Choroid plexus epithelial cell (primary cell): ENCODE measurements around the gene SLIT1.

Experiments used
- DNase-seq: peaks from one replicate; pipeline ENCODE4 v3.0.0-alpha.2; 2010; ENCODE audit warnings: low read depth
- H3K4me3 ChIP-seq: 2 replicates; pipeline ENCODE4 v1.5.1; 2011; ENCODE audit warnings: low read depth, mild to moderate bottlenecking, control low read depth, low read length, moderate library complexity
- TF ChIP-seq, protein P1 (sequence below): conservative IDR thresholded peaks from 2 replicates; pipeline ENCODE4 v1.5.1; 2011; ENCODE audit warnings: low read depth, mild to moderate bottlenecking, control low read depth, inconsistent platforms, low read length, moderate library complexity

Gene SLIT1

DNA sequence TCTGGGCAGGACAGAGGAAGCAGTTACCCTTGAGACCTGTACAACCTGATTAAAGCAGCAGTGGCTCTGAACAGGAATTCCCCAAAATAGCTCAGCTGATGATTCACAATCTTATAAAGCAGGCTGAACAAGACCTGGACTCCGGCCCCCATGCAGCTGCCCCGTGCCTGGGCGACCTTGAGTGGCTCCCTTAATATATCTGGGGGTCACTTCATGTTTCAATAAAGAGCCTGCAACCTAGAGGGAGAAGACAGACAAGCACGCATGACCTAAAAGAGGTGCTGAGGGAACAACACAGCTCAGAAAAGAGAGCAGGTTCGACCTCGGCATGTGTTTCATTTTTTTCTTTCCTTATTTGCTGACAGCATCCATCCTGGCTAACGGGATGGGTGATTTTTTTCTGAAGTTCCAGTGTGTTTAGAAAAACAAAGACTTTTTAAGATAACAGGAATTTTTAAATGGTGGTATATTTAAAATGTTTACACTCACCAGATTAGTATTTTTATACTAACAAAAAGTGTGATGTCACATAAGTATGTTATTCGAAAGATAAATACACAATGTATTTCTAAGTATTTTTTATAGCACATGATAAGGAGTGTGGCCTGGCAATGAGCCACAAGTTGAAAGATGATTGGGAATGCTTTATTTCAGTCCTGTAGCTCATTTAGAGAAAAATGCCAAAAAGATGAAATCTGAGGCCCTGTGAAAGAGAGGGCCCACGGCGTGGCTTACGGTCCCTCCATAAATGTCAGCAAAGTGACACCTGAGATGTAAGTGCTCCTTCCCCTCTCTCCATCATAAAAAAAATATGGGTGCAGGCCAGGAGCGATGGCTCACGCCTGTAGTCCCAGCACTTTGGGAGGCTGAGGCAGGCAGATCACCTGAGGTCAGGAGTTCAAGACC, 161.3 kb downstream of the SLIT1 start:
- TF ChIP-seq, protein P1, sequence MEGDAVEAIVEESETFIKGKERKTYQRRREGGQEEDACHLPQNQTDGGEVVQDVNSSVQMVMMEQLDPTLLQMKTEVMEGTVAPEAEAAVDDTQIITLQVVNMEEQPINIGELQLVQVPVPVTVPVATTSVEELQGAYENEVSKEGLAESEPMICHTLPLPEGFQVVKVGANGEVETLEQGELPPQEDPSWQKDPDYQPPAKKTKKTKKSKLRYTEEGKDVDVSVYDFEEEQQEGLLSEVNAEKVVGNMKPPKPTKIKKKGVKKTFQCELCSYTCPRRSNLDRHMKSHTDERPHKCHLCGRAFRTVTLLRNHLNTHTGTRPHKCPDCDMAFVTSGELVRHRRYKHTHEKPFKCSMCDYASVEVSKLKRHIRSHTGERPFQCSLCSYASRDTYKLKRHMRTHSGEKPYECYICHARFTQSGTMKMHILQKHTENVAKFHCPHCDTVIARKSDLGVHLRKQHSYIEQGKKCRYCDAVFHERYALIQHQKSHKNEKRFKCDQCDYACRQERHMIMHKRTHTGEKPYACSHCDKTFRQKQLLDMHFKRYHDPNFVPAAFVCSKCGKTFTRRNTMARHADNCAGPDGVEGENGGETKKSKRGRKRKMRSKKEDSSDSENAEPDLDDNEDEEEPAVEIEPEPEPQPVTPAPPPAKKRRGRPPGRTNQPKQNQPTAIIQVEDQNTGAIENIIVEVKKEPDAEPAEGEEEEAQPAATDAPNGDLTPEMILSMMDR, result no peak
- DNase-seq, result peak; percentile 76
- peak overlapping the region; percentile 28 for H3K4me3 ChIP-seq

DNA sequence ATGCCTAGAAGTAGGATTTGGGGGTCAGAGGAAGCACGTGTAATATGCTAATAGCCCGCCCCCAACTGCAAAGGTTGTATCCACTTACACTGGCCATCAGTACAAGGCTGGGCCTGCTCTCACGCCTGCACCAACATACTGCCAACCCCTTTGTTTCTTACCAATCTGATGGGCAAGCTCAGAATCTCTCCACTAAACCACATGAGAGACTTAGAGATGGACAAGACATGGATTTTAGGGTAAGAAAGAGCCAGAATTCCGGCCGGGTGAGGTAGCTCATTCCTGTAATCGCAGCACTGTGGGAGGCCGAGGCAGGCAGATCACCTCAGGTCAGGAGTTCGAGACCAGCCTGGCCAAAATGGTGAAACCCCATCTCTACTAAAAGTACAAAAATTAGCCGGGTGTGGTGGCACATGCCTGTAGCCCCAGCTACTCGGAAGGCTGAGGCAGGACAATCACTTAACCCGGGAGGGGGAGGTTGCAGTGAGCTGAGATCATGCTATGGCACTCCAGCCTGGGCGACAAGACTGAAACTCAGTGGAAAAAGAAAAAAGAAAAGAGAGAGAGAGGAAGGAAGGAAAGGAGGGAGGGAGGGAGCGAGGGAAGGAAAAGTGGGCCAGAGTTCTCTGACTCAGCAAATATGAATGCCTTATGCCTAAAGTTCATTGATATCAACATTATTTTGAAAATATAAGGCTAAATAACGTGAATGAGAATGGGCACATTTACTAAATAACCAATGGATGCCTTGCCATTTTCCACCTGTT, 162.2 kb downstream of the SLIT1 start:
- H3K4me3 ChIP-seq, result no peak overlapping the region
- peak; percentile 14 for DNase-seq
- TF ChIP-seq, protein P1, result no peak

DNA sequence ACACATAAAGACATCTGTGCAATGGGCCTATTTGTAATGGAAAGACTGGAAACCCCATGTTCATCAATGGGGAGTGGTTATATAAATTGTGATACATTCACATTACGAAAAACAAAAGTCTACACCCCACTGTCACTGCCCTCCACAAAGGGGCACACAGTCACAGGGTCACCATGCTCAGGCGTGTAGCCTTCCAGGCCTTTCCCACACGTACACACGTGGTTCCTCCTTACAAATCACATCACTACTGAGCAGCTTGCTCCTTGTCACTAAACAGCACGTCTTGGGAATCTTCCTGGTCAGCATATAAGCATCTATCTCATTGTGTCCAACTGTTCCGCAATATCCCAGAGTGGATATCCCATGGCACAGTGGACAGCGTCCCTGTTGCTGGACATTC, 163.1 kb downstream of the SLIT1 start:
- TF ChIP-seq, protein P1, result no peak
- no peak overlapping the region for H3K4me3 ChIP-seq
- DNase-seq, result no peak

DNA sequence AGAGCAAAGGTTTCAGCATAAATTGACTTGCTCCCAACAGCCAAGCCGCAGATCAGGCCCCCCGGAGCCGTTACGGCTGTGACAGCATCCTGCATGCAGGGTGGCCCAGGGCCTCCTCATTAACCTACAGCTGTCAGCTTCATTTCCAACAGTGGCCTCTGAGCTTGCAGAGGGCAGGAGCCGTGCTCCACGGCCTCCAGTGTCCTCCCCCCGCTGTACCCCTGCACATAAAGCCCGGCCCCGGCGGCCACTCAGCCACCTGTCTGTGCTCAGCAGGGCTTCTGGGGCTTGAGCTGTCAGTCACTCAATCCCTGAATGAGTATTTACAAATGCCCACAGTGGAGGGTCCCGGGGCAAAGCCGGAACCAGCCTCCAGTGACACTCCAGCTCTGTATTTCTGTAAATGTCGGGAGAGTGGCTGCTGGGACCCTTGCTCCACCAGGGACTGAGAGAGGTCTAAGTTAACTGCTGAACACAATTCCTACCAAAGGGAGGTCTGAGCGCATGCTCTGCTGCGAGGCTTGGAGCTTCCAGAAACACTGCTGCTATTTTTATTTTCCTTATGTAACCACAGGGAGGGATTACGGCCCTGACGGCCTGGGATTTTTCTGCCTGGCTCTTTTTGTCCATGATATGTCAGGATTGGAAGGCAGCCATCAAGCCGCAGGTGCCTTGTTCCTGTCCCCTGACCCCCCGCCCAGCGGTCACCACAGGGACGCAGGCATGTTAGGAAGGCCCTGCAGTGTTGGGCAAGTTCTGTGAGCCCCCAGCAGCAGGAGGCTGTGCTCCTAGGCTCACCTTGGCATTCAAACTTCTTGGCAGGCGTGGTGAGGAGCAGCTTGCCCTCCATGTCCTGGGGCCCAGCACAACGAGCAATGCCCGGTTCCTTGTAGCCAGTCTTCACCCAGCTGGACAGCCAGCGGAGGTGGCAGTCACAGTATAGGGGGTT, 165.0 kb downstream of the SLIT1 start:
- H3K4me3 ChIP-seq, result no peak overlapping the region
- TF ChIP-seq, protein P1, result no peak
- peak; percentile 58 for DNase-seq

DNA sequence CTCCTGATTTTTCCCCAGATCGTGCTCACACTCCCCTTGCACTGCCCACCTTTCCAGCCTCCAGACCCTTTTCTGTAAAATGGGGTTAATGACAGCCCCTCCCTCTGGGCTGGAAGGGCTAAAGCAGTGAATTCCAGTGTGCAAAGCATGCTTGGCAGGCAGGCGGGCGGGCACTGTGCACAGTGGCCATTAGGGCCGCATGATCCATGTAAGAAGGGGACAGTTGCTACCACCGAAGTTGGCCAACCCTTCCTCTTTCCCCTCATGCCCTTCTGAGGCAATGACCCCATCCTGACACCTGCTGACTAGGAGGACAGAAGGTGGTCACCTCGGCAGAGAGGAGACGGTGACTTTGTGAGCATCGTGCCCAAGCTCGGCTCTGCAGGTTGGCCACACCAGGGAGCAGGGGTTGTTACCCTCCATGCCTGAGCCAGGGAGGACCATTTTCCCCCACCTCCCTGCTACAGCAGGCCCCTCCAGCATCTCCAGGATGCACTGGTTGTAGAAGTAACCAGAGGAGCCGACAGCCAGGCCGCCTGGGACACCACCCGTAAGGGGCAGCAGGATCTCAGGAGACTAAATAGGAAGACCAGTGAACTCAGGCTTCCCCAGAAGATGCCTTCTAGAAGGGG, 166.4 kb downstream of the SLIT1 start:
- TF ChIP-seq, protein P1, result no peak
- H3K4me3 ChIP-seq, result no peak overlapping the region
- no peak for DNase-seq
